OCI-LY7 (cell line): Measurements from ENCODE around the gene ITGA8.

Experiments used
- EZH2phosphoT487 ChIP-seq: fragments of 200-600 bp; sonication (generic); IDR thresholded peaks from 2 replicates; pipeline ENCODE4 v1.6.1; 2018; ENCODE audit warnings: low read depth, borderline replicate concordance, mild to moderate bottlenecking, mixed run types, antibody characterized with exemption, low read length, moderate library complexity, mixed read lengths
- TF ChIP-seq, protein P1 (sequence below): fragments of 200-600 bp; sonication (generic); conservative IDR thresholded peaks from 2 replicates; pipeline ENCODE4 v1.5.1; 2014; ENCODE audit warnings: mild to moderate bottlenecking, antibody characterized with exemption, low read length, moderate library complexity, mixed read lengths

DNA sequence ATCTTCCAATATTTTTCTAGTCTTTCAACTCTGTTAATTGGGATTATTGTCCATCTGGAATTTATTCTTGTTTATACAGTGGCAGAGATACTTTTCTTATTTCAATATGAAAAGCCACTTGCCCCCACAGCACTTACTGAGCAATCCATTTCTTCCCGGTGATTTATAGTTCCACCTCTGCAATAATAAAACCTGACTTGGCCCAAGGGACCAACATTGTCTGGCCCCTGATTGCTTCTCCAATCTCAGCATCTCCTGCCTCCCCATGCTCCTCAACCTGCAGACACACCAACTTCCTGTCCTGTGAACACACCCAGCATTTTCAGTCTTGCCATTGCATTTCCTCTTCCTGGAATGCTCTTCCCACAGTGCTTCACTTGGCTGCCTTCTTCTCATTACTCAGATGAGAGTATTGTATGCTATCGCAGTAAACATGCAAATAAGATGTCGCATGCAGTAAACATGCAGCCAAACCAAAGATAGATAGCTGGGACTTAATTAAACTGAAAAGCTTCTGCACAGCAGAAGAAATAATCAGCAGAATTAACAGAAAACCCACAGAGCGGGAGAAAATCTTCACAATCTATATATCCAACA is 19.5 kb downstream of the ITGA8 start:
- TF ChIP-seq, protein P1, sequence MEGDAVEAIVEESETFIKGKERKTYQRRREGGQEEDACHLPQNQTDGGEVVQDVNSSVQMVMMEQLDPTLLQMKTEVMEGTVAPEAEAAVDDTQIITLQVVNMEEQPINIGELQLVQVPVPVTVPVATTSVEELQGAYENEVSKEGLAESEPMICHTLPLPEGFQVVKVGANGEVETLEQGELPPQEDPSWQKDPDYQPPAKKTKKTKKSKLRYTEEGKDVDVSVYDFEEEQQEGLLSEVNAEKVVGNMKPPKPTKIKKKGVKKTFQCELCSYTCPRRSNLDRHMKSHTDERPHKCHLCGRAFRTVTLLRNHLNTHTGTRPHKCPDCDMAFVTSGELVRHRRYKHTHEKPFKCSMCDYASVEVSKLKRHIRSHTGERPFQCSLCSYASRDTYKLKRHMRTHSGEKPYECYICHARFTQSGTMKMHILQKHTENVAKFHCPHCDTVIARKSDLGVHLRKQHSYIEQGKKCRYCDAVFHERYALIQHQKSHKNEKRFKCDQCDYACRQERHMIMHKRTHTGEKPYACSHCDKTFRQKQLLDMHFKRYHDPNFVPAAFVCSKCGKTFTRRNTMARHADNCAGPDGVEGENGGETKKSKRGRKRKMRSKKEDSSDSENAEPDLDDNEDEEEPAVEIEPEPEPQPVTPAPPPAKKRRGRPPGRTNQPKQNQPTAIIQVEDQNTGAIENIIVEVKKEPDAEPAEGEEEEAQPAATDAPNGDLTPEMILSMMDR, result no peak
- no peak for TF ChIP-seq EZH2phosphoT487
